ENCODE measurements around the gene WHRN. TPM values are rescaled to one million over a fixed set of nuclear protein-coding genes. Genes with fewer than 3 reads are reported as not detected.

Gene WHRN
- total RNA-seq, 4 donors from 2014 or later = 5.4 to 23.6 (median 8.5) TPM

- WGBS, 2 donors (ENCODE audit: low coverage in 1 of 2) = 33 to 48% methylated on average over 6 to 8 of the region's 8 CpGs
- DNase-seq = no peak
- H3K27ac ChIP-seq = no peak overlapping the region
- H3K27me3 ChIP-seq = no peaks in the 10 kb centered on the region
- H3K9me3 ChIP-seq = no peaks in the 10 kb centered on the region
- no peaks in the 10 kb centered on the region for H3K4me1 ChIP-seq
- in situ Hi-C loops (cut with MboI; ENCODE audit: low pct_ligation_motif_present in 1 of 4, low pct_unique_long_range_greater_than_20kb in 1 of 4, low sequenced_read_pairs in 3 of 4) (no loop called here), intact Hi-C loops (cut with DNase I; ENCODE audit: low total_unique reads) (no loop called here)
- no peak overlapping the region for H3K4me3 ChIP-seq
- H3K36me3 ChIP-seq = no peaks in the 10 kb centered on the region
- TF ChIP-seq CTCF (IDR thresholded peaks at IDR 0.05) = no peak
- no peak for TF ChIP-seq POLR2AphosphoS5 (IDR thresholded peaks at IDR 0.05)
- TF ChIP-seq EP300 (IDR thresholded peaks at IDR 0.05; ENCODE audit: low read depth) = no peak
- no peak for TF ChIP-seq POLR2A (IDR thresholded peaks at IDR 0.05)
Observed at GRCh38 chr9:114460513-114461199, 44.6 kb downstream of the WHRN start.

GRCh38 chr9:114459464-114459863 lies 45.8 kb downstream of the WHRN start:
- 87% methylated on average over 5 of the region's 5 CpGs; no CpG with 5 or more reads in 1 of the 2 donors for WGBS, 2 donors (ENCODE audit: low coverage in 1 of 2)
- Histone ChIP-seq H3K27ac (no peak overlapping the region), H3K4me3 (no peak overlapping the region), H3K27me3 (no peaks in the 10 kb centered on the region), H3K36me3 (no peaks in the 10 kb centered on the region), H3K9me3 (no peaks in the 10 kb centered on the region), H3K4me1 (no peaks in the 10 kb centered on the region)
- TF ChIP-seq EP300 (IDR thresholded peaks at IDR 0.05; ENCODE audit: low read depth) (no peak), POLR2A (IDR thresholded peaks at IDR 0.05) (no peak), CTCF (IDR thresholded peaks at IDR 0.05) (no peak), POLR2AphosphoS5 (IDR thresholded peaks at IDR 0.05) (no peak)
- intact Hi-C loops (cut with DNase I; ENCODE audit: low total_unique reads) = no loop called here
- DNase-seq = no peak
- in situ Hi-C loops (cut with MboI; ENCODE audit: low pct_ligation_motif_present in 1 of 4, low pct_unique_long_range_greater_than_20kb in 1 of 4, low sequenced_read_pairs in 3 of 4) = no loop called here

- intact Hi-C loops (cut with DNase I; ENCODE audit: low total_unique reads) (no loop called here), in situ Hi-C loops (cut with MboI; ENCODE audit: low pct_ligation_motif_present in 1 of 4, low pct_unique_long_range_greater_than_20kb in 1 of 4, low sequenced_read_pairs in 3 of 4) (no loop called here)
- TF ChIP-seq CTCF (IDR thresholded peaks at IDR 0.05) (no peak), EP300 (IDR thresholded peaks at IDR 0.05; ENCODE audit: low read depth) (no peak), POLR2AphosphoS5 (IDR thresholded peaks at IDR 0.05) (no peak), POLR2A (IDR thresholded peaks at IDR 0.05) (no peak)
- Histone ChIP-seq H3K4me3 (no peak overlapping the region), H3K4me1 (peaks cover 0 to 7% (median 0%) of the 10 kb centered on the region in 4 donors), H3K9me3 (no peaks in the 10 kb centered on the region), H3K36me3 (no peaks in the 10 kb centered on the region), H3K27me3 (no peaks in the 10 kb centered on the region), H3K27ac (no peak overlapping the region)
- DNase-seq = no peak
- 17 to 50% methylated on average over 1 of the region's 1 CpG for WGBS, 2 donors (ENCODE audit: low coverage in 1 of 2)
Observed at GRCh38 chr9:114456929-114457328, 48.3 kb downstream of the WHRN start.

- 10 to 32% methylated on average over 1 of the region's 1 CpG for WGBS, 2 donors (ENCODE audit: low coverage in 1 of 2)
- TF ChIP-seq EP300 (IDR thresholded peaks at IDR 0.05; ENCODE audit: low read depth) = no peak
- TF ChIP-seq POLR2A (IDR thresholded peaks at IDR 0.05) = no peak
- no peak for TF ChIP-seq CTCF (IDR thresholded peaks at IDR 0.05)
- no peak for TF ChIP-seq POLR2AphosphoS5 (IDR thresholded peaks at IDR 0.05)
- no peak for DNase-seq
- H3K27me3 ChIP-seq = no peaks in the 10 kb centered on the region
- peaks cover 0 to 7% (median 0%) of the 10 kb centered on the region in 4 donors for H3K4me1 ChIP-seq
- in situ Hi-C loops (cut with MboI; ENCODE audit: low pct_ligation_motif_present in 1 of 4, low pct_unique_long_range_greater_than_20kb in 1 of 4, low sequenced_read_pairs in 3 of 4) = no loop called here
- no peak overlapping the region for H3K4me3 ChIP-seq
- H3K36me3 ChIP-seq = no peaks in the 10 kb centered on the region
- no peak overlapping the region for H3K27ac ChIP-seq
- no peaks in the 10 kb centered on the region for H3K9me3 ChIP-seq
- intact Hi-C loops (cut with DNase I; ENCODE audit: low total_unique reads) = no loop called here
Observed at GRCh38 chr9:114454652-114455051, 50.6 kb downstream of the WHRN start.

Data from transverse colon (tissue), 4 donors.